T-helper 2 cell (primary cell): ENCODE results near the gene LCN15.

Source experiments
- DNase-seq, 5 experiments: peaks; one replicate each; pipeline versions ENCODE4 v3.0.0 to v3.0.0-alpha.2; 2012 to 2022

The LCN15 gene

DNA sequence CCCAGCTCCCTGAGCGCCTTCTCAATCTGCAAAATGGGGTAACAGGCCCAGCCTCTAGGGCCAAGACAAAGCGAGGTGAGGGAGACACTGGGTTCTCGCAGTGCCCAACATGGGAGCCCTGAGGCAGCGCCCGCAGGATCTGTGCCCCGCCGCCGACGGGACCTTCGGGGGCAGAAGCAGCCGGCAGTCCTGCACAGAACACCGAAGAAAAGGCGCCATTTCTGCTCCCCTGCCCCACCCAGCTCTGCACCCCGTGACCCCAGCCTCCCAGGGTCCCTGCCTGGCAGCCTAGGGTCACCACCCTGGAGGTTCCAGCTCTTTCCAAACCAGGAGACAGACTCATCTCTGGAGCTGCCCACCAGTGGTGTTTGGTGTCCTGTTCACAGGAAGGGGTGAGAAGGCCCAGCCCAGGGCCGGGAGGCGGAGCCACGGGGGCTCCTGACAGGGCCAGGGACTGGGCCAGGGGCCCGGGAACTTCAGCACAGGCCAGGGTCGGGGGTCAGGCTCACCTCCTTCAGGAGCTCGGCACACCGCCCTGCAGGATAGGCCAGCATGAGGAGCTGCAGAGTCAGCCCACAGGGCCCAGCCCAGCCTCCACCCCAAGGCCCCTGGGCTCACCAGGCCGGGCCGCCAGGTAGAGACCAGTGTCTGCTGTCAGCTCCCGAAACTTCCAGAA is 9.6 kb downstream of the LCN15 start:
- DNase-seq, result no peak

- DNase-seq, result no peak
Observed at GRCh38 chr9:136754059-136754572, 10.2 kb downstream of the LCN15 start.

DNA sequence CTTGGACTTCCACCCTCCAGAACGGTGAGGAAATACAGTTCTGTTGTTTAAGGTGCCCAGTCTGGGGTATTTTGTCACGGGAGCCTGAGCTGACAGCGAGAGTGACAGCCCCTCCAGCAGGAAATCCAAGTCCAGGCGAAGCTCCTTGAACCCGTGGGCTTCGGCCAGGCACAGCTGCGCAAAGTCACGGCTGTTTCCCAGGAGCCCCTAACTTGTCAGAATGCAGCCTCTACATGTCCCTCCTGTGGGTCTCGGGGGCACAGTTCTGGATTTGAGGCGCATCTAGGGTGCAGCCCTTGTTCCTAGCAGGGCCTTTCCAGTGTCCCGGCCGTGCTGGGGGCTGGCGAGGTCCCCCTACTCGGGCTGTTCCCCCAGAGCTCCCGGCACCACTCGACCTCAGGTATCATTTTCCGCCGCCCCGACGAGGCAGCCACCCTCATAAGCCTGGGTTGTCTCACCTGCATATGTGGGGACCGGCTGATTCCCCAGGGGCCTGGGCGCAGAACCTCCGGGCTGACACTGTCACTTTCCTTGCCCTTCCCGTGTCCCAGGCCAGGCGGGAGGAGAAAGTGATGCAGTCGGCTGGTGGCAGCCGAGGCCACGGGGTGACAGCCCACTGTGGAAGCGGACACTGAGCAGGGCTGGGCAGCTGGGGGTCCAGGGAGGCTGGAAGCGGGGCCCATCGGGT is 10.8 kb downstream of the LCN15 start:
- DNase-seq, result no peak

DNA sequence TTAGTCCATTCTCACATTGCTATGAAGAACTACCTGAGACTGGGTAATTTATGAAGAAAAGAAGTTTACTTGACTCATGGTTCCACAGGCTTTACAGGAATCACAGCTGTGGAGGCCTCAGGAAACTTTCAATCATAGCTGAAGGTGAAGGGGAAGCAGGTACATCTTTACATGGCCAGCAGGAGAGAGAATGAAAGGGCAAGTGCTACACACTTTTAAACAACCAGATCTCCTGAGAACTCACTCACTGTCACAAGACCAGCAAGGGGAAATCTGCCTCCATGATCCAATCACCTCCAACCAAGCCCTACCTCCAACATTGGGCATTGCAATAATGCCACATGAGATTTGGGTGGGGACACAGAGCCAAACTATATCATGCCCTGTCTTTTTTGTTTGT is 12.5 kb downstream of the LCN15 start:
- DNase-seq, result no peak

DNA sequence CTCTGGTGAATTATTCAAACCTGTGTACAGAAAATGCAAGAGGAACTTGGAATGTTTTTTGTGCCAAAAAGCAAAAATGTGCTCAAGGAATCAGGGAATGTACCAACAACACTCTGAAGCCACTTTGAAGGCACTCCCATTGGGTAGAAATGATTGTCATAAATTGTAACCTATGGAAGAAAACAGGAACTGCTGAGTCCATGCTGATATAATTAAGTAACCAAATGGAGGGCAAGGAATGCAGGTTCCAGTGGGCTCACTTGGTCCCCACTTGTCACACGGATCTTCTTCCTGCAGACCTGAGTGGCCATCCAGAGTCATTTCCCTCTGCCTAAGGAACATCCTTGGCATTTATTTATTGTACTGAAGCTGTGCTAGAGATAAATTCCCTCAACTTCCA is 13.1 kb downstream of the LCN15 start:
- DNase-seq, result no peak

- DNase-seq, result peak in 1 of 5 experiments; percentile 82
Observed at GRCh38 chr9:136750526-136750925, 13.8 kb downstream of the LCN15 start.

DNA sequence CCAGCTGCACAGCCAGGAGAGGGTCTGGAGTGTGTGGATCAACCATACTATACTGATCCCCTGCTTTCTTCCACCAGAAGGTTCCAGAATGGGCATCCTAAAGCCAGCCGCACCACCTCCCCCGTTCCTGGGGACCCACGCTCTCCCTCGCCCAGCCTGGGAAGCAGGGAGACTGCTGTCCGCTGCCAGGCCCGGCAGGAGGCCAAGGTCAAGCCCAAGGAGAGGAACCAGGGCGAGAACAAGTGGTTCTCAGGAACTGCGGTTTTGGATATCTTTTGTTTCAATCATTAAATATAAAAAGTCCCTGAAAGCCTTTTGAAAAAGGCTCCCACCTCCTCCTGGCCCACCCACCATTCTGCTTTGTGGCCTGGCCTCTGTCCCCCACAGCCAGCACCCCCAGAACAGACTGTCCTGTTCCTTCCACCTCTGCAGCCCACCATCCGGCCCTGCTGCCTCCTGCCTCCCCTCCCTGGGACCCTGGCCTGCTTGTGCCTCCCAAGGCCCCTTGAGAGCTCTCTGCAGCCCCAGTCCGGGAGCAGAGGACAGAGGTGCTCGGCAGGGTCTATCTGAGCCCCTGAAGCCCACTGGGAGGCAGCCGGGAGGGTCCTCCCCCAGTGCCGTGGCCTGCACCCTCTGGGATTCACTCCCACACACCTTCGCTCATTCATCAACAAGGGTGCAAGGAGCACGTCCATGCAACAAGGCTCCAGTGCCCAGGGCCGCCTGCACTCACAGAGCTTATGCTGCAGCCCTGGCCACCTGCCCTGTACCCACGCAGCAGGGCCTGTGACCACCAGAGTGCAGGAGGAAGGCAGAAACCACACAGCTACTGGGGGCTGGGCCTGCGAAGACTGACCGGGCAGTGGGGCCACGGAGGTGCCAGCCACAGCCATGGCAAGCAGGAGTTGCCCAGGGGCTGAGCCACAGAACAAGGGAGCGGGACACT is 15.4 kb downstream of the LCN15 start:
- DNase-seq, result no peak

- no peak for DNase-seq
Observed at GRCh38 chr9:136748201-136748600, 16.1 kb downstream of the LCN15 start, which contains the start of gene LCN6. Gene LCN6 (minus strand): TSS chr9:136748525. CDS start chr9:136748483, 42 bp downstream.

DNA sequence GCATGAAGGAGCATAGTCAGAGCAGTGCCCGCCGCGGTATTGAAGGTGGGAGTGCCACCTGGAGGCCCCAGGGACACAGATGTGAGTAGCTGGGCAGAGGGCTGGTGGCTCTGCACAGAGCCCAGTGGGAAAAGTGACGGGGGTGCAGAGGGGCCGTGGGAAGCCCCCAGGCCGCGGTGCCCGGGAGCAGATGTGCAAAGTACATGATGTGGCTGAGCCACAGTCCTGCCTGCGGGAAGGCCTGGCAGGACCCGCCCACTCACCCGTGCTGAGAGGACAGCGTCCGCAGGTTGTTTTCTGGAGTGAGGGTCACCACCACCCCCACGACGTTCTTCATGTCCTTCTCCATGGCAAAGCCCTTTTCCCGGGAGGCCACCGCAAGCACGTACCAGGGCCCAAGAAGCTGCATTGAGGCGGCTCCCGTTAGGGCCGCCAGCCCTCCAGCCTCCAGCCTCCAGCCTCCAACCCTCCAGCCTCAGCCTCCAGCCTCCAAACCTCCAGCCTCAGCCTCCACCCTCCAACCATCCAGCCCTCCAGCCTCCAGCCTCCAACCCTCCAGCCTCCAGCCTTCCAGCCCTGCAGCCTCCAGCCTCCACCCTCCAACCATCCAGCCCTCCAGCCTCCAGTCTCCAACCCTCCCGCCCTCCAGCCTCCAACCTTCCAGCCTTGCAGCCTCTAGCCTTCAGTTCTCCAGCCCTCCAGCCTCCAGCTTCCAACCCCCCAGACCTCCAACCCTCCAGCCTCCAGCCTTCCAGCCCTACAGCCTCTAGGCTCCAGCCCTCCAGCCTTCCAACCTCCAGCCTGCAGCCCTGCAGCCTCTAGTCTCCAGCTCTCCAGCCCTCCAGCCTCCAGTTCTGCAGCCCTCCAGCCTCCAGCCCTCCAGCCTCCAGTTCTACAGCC is 16.9 kb downstream of the LCN15 start:
- no peak for DNase-seq

- no peak for DNase-seq
Observed at GRCh38 chr9:136746621-136747020, 17.7 kb downstream of the LCN15 start.

- DNase-seq, result no peak
Observed at GRCh38 chr9:136746155-136746490, 18.2 kb downstream of the LCN15 start.

- DNase-seq, result no peak
Observed at GRCh38 chr9:136745389-136746154, 18.7 kb downstream of the LCN15 start.

DNA sequence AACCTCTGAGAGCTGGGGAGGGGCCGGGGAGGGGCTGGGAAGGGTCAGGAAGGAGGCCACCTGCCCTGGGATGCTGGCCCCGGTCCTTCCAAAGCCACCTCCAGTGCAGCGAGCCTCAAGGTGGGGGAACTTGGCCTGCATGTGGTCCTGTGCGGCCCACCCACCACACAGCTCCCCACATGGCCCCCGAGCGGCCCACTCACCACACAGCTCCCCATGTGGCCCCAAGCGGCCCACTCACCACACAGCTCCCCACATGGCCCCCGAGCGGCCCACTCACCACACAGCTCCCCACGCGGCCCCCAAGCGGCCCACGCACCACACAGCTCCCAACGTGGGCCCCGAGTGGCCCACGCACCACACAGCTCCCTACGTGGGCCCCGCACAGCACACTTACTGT is 19.5 kb downstream of the LCN15 start:
- no peak for DNase-seq

DNA sequence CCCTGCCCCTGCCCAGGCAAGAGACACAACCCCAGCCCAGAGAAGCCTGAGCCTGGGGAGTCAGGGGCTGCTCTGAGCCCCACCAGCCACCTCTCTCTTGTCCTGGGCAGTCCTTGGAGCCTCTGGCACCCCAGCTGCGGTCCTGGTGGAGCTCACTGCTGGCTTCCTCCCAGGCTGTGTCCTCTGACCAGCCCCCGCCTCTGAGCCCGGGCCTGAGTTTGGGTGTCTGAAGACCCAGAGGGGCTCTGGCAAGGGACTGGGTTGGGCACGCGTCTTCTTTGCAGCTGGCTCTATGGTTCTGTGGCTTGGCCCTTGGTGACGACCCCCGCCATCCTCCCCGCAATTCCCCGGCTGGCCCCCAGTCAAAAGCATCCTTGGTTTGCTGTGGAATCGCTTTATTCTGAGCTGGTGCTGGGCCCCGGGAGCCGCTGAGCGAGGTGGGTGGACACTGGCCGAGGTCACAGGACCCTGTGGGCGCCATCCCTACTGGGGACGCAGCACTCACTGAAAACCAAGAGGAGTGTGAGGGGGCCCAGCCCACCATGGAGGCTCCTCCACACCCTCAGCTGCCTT is 20.6 kb downstream of the LCN15 start:
- DNase-seq, result no peak

GRCh38 chr9:136742591-136743391 is 21.5 kb downstream of the LCN15 start, which contains the start of gene LCN10:
Gene LCN10 (minus strand): TSS chr9:136742940. CDS start chr9:136742903, 37 bp downstream.
- no peak for DNase-seq

GRCh38 chr9:136741883-136742571 is 22.3 kb downstream of the LCN15 start:
- DNase-seq, result no peak

- no peak for DNase-seq
Observed at GRCh38 chr9:136740971-136741882, 23.1 kb downstream of the LCN15 start.

DNA sequence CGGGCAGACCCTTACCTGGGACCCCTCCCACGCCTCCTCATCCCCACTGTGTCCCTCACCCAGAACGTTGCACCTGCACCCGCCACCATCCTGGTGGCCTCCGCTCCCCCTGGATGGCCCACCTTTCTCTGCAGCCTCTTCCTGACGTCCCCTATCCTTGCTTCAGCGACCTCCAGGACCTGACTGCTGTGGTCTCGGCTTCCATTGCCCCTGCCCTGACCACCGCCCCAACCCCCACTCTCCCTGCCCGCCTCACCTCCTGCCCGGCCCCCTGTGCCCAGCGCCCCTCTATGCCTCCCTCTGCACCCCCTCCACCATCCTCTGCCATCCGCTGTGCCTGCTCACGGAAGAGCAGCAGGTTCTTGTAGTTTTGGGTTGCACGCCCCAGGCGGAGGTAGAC is 23.8 kb downstream of the LCN15 start:
- DNase-seq, result no peak
